ENCODE data around the gene ANKZF1. TPM values are rescaled to one million over a fixed set of nuclear protein-coding genes. Genes with fewer than 3 reads are reported as not detected.
A peak's percentile ranks its signal among the peaks of the same experiment; 100 is the strongest.

ANKZF1 gene, protein sequence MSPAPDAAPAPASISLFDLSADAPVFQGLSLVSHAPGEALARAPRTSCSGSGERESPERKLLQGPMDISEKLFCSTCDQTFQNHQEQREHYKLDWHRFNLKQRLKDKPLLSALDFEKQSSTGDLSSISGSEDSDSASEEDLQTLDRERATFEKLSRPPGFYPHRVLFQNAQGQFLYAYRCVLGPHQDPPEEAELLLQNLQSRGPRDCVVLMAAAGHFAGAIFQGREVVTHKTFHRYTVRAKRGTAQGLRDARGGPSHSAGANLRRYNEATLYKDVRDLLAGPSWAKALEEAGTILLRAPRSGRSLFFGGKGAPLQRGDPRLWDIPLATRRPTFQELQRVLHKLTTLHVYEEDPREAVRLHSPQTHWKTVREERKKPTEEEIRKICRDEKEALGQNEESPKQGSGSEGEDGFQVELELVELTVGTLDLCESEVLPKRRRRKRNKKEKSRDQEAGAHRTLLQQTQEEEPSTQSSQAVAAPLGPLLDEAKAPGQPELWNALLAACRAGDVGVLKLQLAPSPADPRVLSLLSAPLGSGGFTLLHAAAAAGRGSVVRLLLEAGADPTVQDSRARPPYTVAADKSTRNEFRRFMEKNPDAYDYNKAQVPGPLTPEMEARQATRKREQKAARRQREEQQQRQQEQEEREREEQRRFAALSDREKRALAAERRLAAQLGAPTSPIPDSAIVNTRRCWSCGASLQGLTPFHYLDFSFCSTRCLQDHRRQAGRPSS
- total RNA-seq, result 10 to 100 TPM; 31.8 to 57.6 (median 38.7) TPM

DNA sequence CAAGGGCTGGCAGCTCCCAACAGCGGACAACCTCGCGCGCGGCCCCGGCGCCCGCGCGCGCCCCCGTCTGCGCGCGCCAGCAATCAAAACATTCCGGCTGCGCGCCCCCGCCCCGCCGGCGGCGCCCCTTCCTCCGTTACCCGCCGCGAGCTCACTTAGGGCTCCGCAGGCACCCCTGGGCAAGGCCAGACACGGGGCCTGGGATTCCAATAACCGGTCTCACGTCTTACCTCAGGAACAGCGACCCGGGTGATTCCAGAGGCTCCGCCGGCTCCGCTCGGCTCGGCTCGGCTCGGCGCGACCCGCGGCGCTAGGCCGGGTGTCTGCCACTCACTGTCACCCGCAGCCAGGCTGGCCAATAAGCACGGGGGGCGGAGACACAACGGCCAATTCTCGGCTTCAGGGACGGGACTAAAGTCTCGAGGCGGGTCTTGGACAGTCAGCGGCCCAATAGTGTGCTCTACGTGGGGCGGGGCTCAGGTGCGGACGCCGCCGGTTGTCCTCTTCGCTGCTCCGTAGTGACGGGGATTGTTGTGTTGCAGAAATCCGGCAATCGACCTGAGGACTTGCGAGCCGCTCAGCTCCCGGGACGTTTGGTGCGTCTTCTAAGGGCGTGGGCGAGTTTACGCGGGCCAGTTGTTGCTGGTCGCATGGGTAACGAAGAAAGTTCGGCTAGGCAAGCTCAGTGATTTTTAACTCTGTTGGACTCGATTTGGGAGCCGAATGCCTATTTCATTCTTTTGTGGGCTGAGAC lies at the start of gene ANKZF1, which contains the start of gene ATG9A:
Gene ANKZF1, plus strand, starts transcription at position 502 of the 754 bp plus-strand sequence. CDS start 452 bp downstream, outside the sequence.
Gene ATG9A, minus strand, starts transcription at position 332 of the 754 bp plus-strand sequence. CDS start 1,612 bp downstream, outside the sequence.
- Histone ChIP-seq H3K27ac (peak within 1 kb of the TSS; percentile 92 to 98), H3K9me3 (no peaks in the 10 kb centered on the region), H3K4me1 (peaks cover 0 to 7% of the 10 kb centered on the region in 2 donors), H3K36me3 (no peaks in the 10 kb centered on the region), H3K4me3 (peak within 1 kb of the TSS; percentile 58 to 91), H3K27me3 (no peaks in the 10 kb centered on the region)
- TF ChIP-seq, protein P1, sequence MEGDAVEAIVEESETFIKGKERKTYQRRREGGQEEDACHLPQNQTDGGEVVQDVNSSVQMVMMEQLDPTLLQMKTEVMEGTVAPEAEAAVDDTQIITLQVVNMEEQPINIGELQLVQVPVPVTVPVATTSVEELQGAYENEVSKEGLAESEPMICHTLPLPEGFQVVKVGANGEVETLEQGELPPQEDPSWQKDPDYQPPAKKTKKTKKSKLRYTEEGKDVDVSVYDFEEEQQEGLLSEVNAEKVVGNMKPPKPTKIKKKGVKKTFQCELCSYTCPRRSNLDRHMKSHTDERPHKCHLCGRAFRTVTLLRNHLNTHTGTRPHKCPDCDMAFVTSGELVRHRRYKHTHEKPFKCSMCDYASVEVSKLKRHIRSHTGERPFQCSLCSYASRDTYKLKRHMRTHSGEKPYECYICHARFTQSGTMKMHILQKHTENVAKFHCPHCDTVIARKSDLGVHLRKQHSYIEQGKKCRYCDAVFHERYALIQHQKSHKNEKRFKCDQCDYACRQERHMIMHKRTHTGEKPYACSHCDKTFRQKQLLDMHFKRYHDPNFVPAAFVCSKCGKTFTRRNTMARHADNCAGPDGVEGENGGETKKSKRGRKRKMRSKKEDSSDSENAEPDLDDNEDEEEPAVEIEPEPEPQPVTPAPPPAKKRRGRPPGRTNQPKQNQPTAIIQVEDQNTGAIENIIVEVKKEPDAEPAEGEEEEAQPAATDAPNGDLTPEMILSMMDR (IDR thresholded peaks at IDR 0.05), result peak in 2 of 4 experiments; percentile 9 to 38
- peak; percentile 60 to 81 for TF ChIP-seq POLR2A (IDR thresholded peaks at IDR 0.05)
- intact Hi-C loops (cut with DNase I; ENCODE audit: low total_unique reads), result no loop called here
- DNase-seq, result peak; percentile 98 to 99

DNA sequence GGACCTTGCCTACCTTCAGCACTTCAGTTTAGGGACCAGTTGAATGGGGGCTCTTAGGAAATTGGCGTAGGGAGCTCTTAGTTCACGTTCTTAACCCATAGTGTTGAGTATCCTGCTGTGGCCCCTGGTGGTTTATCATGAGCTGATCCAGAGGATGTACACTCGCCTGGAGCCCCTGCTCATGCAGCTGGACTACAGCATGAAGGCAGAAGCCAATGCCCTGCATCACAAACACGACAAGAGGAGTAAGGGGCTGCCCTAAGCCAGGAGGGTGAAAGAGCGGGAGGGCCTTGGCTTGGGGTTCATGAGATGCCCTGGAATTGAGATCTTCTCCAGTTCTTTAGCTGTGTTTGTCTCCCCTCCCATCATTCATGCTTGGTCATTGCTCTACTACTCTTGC lies 48.6 kb upstream of the ANKZF1 start:
- DNase-seq, result no peak
- no peaks in the 10 kb centered on the region for H3K27me3 ChIP-seq
- H3K27ac ChIP-seq, result no peak overlapping the region
- H3K4me3 ChIP-seq, result no peak overlapping the region
- intact Hi-C loops (cut with DNase I; ENCODE audit: low total_unique reads), result loop anchor here (5.0 kb wide), 1 partner anchor 36 kb away; the partner anchor contains the start of gene ABCB6
- H3K36me3 ChIP-seq, result no peaks in the 10 kb centered on the region
- TF ChIP-seq, protein P1 (IDR thresholded peaks at IDR 0.05), result no peak
- no peak for TF ChIP-seq POLR2A (IDR thresholded peaks at IDR 0.05)
- peaks cover 0 to 7% of the 10 kb centered on the region in 2 donors for H3K4me1 ChIP-seq
- no peaks in the 10 kb centered on the region for H3K9me3 ChIP-seq

DNA sequence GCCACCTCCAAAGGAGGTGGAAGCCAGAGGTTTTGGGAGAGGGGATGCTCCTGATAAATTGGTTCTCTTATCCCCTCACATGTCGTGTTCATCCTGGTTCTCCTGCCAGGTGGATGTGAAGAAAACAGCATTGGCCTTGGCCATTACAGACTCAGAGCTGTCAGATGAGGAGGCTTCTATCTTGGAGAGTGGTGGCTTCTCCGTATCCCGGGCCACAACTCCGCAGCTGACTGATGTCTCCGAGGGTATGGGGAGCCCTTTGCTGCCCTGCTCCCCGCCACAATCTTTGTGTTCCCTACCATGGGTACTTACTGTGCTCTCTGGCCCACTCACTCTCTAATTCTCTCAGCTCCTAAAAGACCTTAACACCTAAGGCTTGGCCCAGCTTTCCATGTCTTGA lies 48.1 kb upstream of the ANKZF1 start:
- Histone ChIP-seq H3K4me1 (peaks cover 0 to 7% of the 10 kb centered on the region in 2 donors), H3K4me3 (no peak overlapping the region), H3K9me3 (no peaks in the 10 kb centered on the region), H3K36me3 (no peaks in the 10 kb centered on the region), H3K27me3 (no peaks in the 10 kb centered on the region), H3K27ac (no peak overlapping the region)
- TF ChIP-seq, protein P1 (IDR thresholded peaks at IDR 0.05), result no peak
- no peak for TF ChIP-seq POLR2A (IDR thresholded peaks at IDR 0.05)
- DNase-seq, result no peak
- intact Hi-C loops (cut with DNase I; ENCODE audit: low total_unique reads), result loop anchor here (5.0 kb wide), 1 partner anchor 36 kb away; the partner anchor contains the start of gene ABCB6

DNA sequence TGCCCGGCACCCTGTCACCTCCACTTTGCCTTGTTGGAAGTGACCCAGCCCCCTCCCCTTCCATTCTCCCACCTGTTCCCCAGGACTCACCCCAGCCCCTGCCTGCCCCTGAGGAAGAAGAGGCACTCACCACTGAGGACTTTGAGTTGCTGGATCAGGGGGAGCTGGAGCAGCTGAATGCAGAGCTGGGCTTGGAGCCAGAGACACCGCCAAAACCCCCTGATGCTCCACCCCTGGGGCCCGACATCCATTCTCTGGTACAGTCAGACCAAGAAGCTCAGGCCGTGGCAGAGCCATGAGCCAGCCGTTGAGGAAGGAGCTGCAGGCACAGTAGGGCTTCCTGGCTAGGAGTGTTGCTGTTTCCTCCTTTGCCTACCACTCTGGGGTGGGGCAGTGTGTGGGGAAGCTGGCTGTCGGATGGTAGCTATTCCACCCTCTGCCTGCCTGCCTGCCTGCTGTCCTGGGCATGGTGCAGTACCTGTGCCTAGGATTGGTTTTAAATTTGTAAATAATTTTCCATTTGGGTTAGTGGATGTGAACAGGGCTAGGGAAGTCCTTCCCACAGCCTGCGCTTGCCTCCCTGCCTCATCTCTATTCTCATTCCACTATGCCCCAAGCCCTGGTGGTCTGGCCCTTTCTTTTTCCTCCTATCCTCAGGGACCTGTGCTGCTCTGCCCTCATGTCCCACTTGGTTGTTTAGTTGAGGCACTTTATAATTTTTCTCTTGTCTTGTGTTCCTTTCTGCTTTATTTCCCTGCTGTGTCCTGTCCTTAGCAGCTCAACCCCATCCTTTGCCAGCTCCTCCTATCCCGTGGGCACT lies 47.1 kb upstream of the ANKZF1 start:
- no peak for TF ChIP-seq POLR2A (IDR thresholded peaks at IDR 0.05)
- TF ChIP-seq, protein P1 (IDR thresholded peaks at IDR 0.05), result no peak
- H3K4me1 ChIP-seq, result peaks cover 0 to 7% of the 10 kb centered on the region in 2 donors
- H3K27ac ChIP-seq, result no peak overlapping the region
- H3K36me3 ChIP-seq, result no peaks in the 10 kb centered on the region
- H3K27me3 ChIP-seq, result no peaks in the 10 kb centered on the region
- no peak overlapping the region for H3K4me3 ChIP-seq
- no peaks in the 10 kb centered on the region for H3K9me3 ChIP-seq
- no peak for DNase-seq
- intact Hi-C loops (cut with DNase I; ENCODE audit: low total_unique reads), result loop anchor here (5.0 kb wide), 1 partner anchor 35 kb away; the partner anchor contains the start of gene ABCB6
